Adrenal gland (tissue), 12 donors: ENCODE measurements around the gene TEDC2. TPM values are rescaled to one million over a fixed set of nuclear protein-coding genes. Genes with fewer than 3 reads are reported as not detected.
A peak's percentile ranks its signal among the peaks of the same experiment; 100 is the strongest.

Source experiments
- DNase-seq, 7 donors: peaks; one replicate each; pipeline ENCODE4 v3.0.0-alpha.2; 2019 to 2020
- H3K27ac ChIP-seq, 5 donors: fragments of 200-600 bp; sonication (generic) in 4 of 5; 1 replicate in 3 of 5; 2 replicates in 2 of 5; pipeline versions ENCODE4 v1.5.1 to v1.8.0; 2016 to 2020; ENCODE audit warnings: mild to moderate bottlenecking in 1 of 5
- H3K27me3 ChIP-seq: fragments of 200-600 bp; 2 replicates; pipeline ENCODE4 v1.8.0; 2021
- H3K36me3 ChIP-seq, 2 donors: fragments of 200-600 bp; replicated peaks in 1 of 2; 1 replicate in 1 of 2; 2 replicates in 1 of 2; pipeline versions ENCODE4 v1.5.1 to v1.8.0; 2018 to 2022
- H3K4me1 ChIP-seq, 2 donors: fragments of 200-600 bp; replicated peaks in 1 of 2; 1 replicate in 1 of 2; 2 replicates in 1 of 2; pipeline versions ENCODE4 v1.5.1 to v1.8.0; 2018 to 2021
- H3K4me3 ChIP-seq, 4 donors: fragments of 200-600 bp; sonication (generic) in 3 of 4; one replicate each; pipeline ENCODE4 v1.5.1; 2016 to 2018
- H3K9me3 ChIP-seq, 3 donors: fragments of 200-600 bp; sonication (generic) in 1 of 3; replicated peaks in 1 of 3; 1 replicate in 2 of 3; 2 replicates in 1 of 3; pipeline versions ENCODE4 v1.5.1 to v1.8.0; 2016 to 2021
- CTCF ChIP-seq, 6 experiments: fragments of 450-650 bp in 4 of 6; fragments of 200-600 bp in 2 of 6; sonication (generic) in 1 of 6; IDR thresholded peaks; 1 replicate in 5 of 6; 2 replicates in 1 of 6; pipeline versions ENCODE4 v1.5.1 to v1.8.0; 2016 to 2021; ENCODE audit warnings: antibody characterized with exemption in 6 of 6, mild to moderate bottlenecking in 2 of 6, moderate library complexity in 1 of 6
- POLR2A ChIP-seq, 2 donors: fragments of 450-650 bp; IDR thresholded peaks; one replicate each; pipeline ENCODE4 v1.6.1; 2017; ENCODE audit warnings: antibody characterized with exemption in 2 of 2, mild to moderate bottlenecking in 2 of 2, moderate library complexity in 1 of 2
- WGBS, 4 donors: extraction: QIAGEN DNeasy Blood & Tissue Kit in 2 of 4; methylation state at CpG; one replicate each; pipeline versions ENCODE4 v1.1.5 to v1.1.7; 2013 to 2017; 5-methylcytosine and 5-hydroxymethylcytosine counted together
- intact Hi-C, 2 donors: fragments of 100-400 bp; cut with DNase I; formaldehyde crosslinking; loops; one replicate each; pipeline versions ENCODE4 v1.14.1 to v1.15.0; 2022 to 2023
- polyA plus RNA-seq, 3 donors: library from polyadenylated mRNA; stranded (reverse); fragments of 200-250 nt in 2 of 3; fragments of 350-450 nt in 1 of 3; fragmentation: Illumina TruSeq in 1 of 3; extraction: RNeasy Lipid Tissue Mini Kit (QIAGEN cat#74804) in 1 of 3; gene quantifications; one replicate each; pipeline ENCODE4 v1.2.3, GENCODE V29; 2013 to 2014
- total RNA-seq, 9 donors: library from RNA; depleted of rRNA in 4 of 9; stranded (reverse); fragments of >200 nt in 4 of 9; fragments of 120-200 nt in 1 of 9; fragmentation: NEBNext Ultra II Directional in 1 of 9; extraction: Animal tissue kit (Norgen Biotek cat#: 25700) in 1 of 9; gene quantifications; one replicate each; pipeline versions ENCODE4 v1.1.0 to v1.2.4, GENCODE V29; 2013 to 2023
- donor health status: healthy with polysubstance abuse.
- donor health status: Bipolar disorder and iron deficiency.
- donor health status: DM: yes; HTN: yes; CAD: no.
- donor health status: DM: no; HTN: no; CAD: no.
- donor health status: DM: no; HTN: no; CAD: no.
- donor health status: DM: yes; HTN: yes; CAD: no.

The TEDC2 gene
- total and polyA plus RNA-seq, 12 donors = 0.33 to 8.6 (median 1.6) TPM

DNA sequence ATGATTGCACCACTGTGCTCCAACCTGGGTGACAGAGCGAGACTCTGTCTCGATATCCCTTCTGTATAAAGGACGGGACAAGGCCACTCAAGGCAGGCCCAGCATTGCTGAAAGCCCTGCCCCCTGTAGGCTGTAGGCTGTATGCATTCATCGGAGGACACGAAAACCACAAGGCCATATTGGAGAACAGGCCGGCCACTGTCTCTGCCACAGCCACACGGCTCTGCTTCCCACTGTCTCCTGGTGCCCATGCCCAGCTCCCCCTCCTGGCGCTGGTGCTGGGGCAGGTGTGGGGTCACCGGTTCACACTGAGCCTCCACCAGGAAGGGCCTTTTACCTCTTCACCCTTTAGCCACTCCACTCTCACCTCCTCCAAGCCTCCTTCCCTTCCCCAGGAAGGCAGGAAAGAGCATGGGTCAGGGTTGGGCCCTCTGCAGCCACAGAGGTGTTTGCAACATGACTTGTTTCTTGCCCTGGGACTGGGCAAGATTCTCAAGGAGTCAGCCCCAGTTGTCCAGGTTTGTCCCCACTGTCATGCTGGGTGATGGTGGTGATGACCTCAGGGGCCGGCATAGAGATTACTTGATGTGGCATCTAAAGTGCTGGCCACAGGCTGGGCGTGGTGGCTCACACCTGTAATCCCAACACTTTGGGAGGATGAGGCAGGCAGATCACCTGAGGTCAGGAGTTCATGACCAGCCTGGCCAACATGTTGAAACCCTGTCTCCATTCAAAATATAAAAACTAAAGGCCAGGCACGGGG is 5.9 kb downstream of the TEDC2 start:
- intact Hi-C loops = no loop called here
- Histone ChIP-seq H3K27me3 (no peaks in the 10 kb centered on the region), H3K36me3 (no peaks in the 10 kb centered on the region), H3K27ac (no peak overlapping the region), H3K4me1 (peaks cover 15 to 21% of the 10 kb centered on the region in 2 donors), H3K9me3 (no peaks in the 10 kb centered on the region), H3K4me3 (no peak overlapping the region)
- TF ChIP-seq CTCF (IDR thresholded peaks at IDR 0.05) (peak in 1 of 6 experiments; percentile 18), POLR2A (IDR thresholded peaks at IDR 0.05) (no peak)
- DNase-seq = no peak
- WGBS, 4 donors = 77 to 79% (median 78%) methylated on average over 11 to 12 of the region's 12 CpGs

- H3K4me1 ChIP-seq = peaks cover 25 to 32% of the 10 kb centered on the region in 2 donors
- no peak overlapping the region for H3K4me3 ChIP-seq
- intact Hi-C loops = no loop called here
- no peak overlapping the region for H3K27ac ChIP-seq
- no peaks in the 10 kb centered on the region for H3K9me3 ChIP-seq
- TF ChIP-seq POLR2A (IDR thresholded peaks at IDR 0.05) (no peak), CTCF (IDR thresholded peaks at IDR 0.05) (no peak)
- 76 to 82% (median 79%) methylated on average over 18 to 29 of the region's 29 CpGs for WGBS, 4 donors
- H3K27me3 ChIP-seq = peaks cover 7% of the 10 kb centered on the region
- no peaks in the 10 kb centered on the region for H3K36me3 ChIP-seq
- DNase-seq = no peak
Observed at GRCh38 chr16:2466667-2467527, 7.0 kb downstream of the TEDC2 start.

DNA sequence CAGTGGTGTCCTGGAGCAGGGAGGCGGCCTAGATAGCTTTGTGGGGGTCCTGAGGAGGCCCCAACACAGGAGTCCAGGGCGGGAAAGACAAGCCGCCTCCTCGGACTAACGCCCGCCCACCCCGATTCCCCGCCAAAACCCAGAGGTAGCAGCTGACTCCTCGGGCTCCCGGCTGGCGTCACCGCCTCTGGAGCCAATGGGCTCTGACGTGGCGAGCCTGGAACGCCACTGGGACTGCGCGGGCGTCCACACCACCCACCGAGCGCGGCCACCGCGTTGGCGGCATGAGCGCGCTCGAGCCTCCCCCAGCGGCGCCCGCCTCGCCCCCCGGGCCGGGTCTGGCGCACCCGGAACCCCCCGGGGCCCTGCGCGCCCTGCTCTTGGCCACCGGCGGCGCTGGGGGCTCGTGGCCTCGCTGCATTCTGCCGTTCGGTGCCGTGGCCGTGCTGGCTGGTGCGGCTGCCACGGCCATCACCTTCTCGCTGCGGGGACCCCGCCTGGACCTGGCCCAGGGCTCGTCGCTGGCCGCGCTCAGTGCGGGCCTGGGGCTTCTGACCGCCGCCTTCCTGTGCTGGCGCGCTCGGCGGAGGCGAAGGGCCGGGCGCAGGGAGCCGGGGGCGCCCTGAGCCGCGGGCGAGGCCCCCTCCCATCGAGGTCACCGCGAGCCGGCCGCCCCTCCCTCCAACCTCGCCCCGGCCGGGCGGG is 7.8 kb downstream of the TEDC2 start:
- intact Hi-C loops = no loop called here
- Histone ChIP-seq H3K4me3 (peak overlapping the region in 1 of 4 donors; percentile 71), H3K9me3 (no peaks in the 10 kb centered on the region), H3K36me3 (no peaks in the 10 kb centered on the region), H3K27ac (peak overlapping the region in 2 of 5 donors; percentile 44 to 70), H3K27me3 (peaks cover 15% of the 10 kb centered on the region), H3K4me1 (peaks cover 25 to 38% of the 10 kb centered on the region in 2 donors)
- DNase-seq = peak; percentile 67 to 89 (median 79)
- 1 to 33% (median 2%) methylated on average over 1 to 80 of the region's 80 CpGs for WGBS, 4 donors
- TF ChIP-seq CTCF (IDR thresholded peaks at IDR 0.05) (peak in 1 of 6 experiments; percentile 25), POLR2A (IDR thresholded peaks at IDR 0.05) (peak; percentile 67 to 84)
